ENCODE results near the gene ATXN3L.
A peak's percentile ranks its signal among the peaks of the same experiment; 100 is the strongest.

The ATXN3L gene

DNA sequence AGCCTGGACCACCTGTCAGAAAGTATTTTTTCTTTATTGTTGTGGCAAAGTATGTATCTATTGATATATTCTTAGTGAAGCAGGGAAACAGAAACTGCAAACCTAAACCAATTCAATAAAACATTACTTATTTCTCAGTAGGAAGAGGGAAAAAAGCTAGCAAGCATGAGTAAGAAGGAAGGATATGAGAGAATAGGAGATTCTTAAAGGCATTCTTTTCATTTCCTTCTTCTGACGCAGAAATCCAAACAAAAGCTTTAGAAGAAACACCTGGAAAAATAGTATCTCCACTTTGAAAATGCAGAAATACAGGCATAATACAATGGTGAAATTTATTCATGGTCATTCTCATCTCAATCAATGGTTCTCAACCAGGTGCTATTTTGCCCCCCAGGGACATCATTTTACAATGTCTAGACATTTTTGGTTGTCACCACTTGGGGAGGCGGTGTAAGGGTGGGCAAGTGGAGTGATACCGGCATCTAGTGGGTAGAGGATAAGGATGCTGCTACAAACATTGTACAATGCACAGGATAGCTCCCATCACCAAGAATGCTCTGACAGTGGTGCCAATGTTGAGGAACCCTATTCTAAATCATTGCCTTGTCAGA, 21.7 kb upstream of the ATXN3L start:
- Histone ChIP-seq H2BK120ac (ENCODE audit: low read depth, low read length) (no peak overlapping the region), H3K4me3 (ENCODE audit: low read length) (no peak overlapping the region), H3K79me1 (ENCODE audit: low read length) (no peaks in the 10 kb centered on the region), H3K4me2 (ENCODE audit: low read length) (no peak overlapping the region), H3K23ac (ENCODE audit: low read length) (no peak overlapping the region), H3K36me3 (ENCODE audit: control insufficient read depth, insufficient read depth, low read length) (no peaks in the 10 kb centered on the region), H2BK15ac (replicated peaks; ENCODE audit: low read depth) (no peak overlapping the region), H3K9ac (ENCODE audit: low read length) (no peak overlapping the region), H3K4ac (ENCODE audit: low read depth, low read length) (no peak overlapping the region), H3K27me3 (ENCODE audit: insufficient read depth, low read length, poor library complexity) (no peaks in the 10 kb centered on the region), H4K5ac (ENCODE audit: low read length) (no peak overlapping the region), H3K4me1 (ENCODE audit: control insufficient read depth, low read depth, low read length) (no peaks in the 10 kb centered on the region), H3K27ac (ENCODE audit: low read depth, low read length) (no peak overlapping the region), H3K18ac (ENCODE audit: low read length) (no peak overlapping the region), H2AK5ac (ENCODE audit: low read length) (no peak overlapping the region), H3K56ac (ENCODE audit: low read length) (no peak overlapping the region), H2BK5ac (ENCODE audit: low read length) (no peak overlapping the region), H3K79me2 (ENCODE audit: control insufficient read depth, insufficient read depth, low read length) (no peaks in the 10 kb centered on the region), H4K8ac (ENCODE audit: low read depth, low read length) (no peak overlapping the region)
- DNase-seq = peak; percentile 6
- WGBS (ENCODE audit: extremely low coverage, insufficient coverage, low lambda C conversion rate) = no CpG with 5 or more reads among the region's 3 CpGs

DNA sequence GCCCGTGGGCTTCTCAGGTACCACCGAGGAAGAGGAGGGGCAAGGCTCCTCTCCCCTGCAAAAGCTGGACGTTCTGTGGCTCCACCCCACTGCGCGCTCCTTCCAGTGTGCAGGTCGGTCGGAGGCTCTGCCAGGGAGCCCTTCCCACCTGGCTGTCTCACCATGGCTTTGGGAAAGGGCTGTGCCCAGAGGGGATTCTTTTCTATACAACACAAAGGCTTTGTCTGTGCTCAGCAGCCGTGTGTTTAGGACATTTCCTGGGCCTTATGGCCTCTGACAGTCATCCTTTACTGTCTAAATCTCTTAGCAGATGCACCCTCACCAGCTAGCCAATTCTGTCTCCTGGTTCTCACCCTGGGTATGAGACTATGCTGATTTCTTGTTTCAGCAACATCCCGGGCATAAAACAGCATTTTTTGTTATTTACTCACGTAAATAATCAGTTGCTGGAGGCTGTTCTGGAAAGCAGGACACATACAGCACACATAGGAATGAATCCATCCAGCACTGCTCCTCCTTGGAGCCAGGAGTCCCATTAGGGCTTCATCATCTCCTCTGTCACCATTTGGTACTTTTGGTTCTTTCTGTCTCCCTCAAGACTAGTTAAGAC, 20.4 kb upstream of the ATXN3L start:
- H3K4me1 ChIP-seq (ENCODE audit: control insufficient read depth, low read depth, low read length) = no peaks in the 10 kb centered on the region
- H2BK5ac ChIP-seq (ENCODE audit: low read length) = no peak overlapping the region
- no peak overlapping the region for H3K9ac ChIP-seq (ENCODE audit: low read length)
- no peak overlapping the region for H3K18ac ChIP-seq (ENCODE audit: low read length)
- no peaks in the 10 kb centered on the region for H3K27me3 ChIP-seq (ENCODE audit: insufficient read depth, low read length, poor library complexity)
- no peak overlapping the region for H2AK5ac ChIP-seq (ENCODE audit: low read length)
- H3K4me2 ChIP-seq (ENCODE audit: low read length) = no peak overlapping the region
- no peak overlapping the region for H2BK120ac ChIP-seq (ENCODE audit: low read depth, low read length)
- H4K5ac ChIP-seq (ENCODE audit: low read length) = no peak overlapping the region
- H2BK15ac ChIP-seq (replicated peaks; ENCODE audit: low read depth) = no peak overlapping the region
- H3K23ac ChIP-seq (ENCODE audit: low read length) = no peak overlapping the region
- H4K8ac ChIP-seq (ENCODE audit: low read depth, low read length) = no peak overlapping the region
- H3K56ac ChIP-seq (ENCODE audit: low read length) = no peak overlapping the region
- no peaks in the 10 kb centered on the region for H3K79me2 ChIP-seq (ENCODE audit: control insufficient read depth, insufficient read depth, low read length)
- H3K4ac ChIP-seq (ENCODE audit: low read depth, low read length) = no peak overlapping the region
- no peak for DNase-seq
- H3K79me1 ChIP-seq (ENCODE audit: low read length) = no peaks in the 10 kb centered on the region
- no CpG with 5 or more reads among the region's 10 CpGs for WGBS (ENCODE audit: extremely low coverage, insufficient coverage, low lambda C conversion rate)
- no peak overlapping the region for H3K27ac ChIP-seq (ENCODE audit: low read depth, low read length)
- H3K4me3 ChIP-seq (ENCODE audit: low read length) = no peak overlapping the region
- H3K36me3 ChIP-seq (ENCODE audit: control insufficient read depth, insufficient read depth, low read length) = no peaks in the 10 kb centered on the region

DNA sequence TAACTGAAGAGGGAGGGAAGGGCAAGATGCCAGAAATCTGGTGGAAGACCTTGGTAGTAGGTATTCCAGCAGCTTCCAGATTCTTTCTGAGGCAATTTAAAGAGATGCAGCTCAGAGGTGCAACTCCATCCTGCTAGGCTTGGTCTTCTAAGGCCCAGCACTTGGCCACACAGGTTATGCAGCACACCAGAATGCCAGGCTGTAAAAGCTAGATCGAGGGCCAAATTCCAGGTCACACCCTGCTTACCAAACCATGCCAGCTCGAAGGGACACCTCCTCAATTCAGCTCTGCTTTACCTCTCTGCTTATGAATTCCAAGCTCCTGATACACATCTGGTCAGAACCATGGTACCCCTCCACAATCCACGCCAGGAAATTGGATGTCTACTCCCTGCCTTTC, 19.8 kb upstream of the ATXN3L start:
- Histone ChIP-seq H3K36me3 (ENCODE audit: control insufficient read depth, insufficient read depth, low read length) (no peaks in the 10 kb centered on the region), H2AK5ac (ENCODE audit: low read length) (no peak overlapping the region), H3K4me2 (ENCODE audit: low read length) (no peak overlapping the region), H3K56ac (ENCODE audit: low read length) (no peak overlapping the region), H2BK15ac (replicated peaks; ENCODE audit: low read depth) (no peak overlapping the region), H3K4me1 (ENCODE audit: control insufficient read depth, low read depth, low read length) (no peaks in the 10 kb centered on the region), H3K27me3 (ENCODE audit: insufficient read depth, low read length, poor library complexity) (no peaks in the 10 kb centered on the region), H2BK5ac (ENCODE audit: low read length) (no peak overlapping the region), H3K4ac (ENCODE audit: low read depth, low read length) (no peak overlapping the region), H3K79me1 (ENCODE audit: low read length) (no peaks in the 10 kb centered on the region), H3K27ac (ENCODE audit: low read depth, low read length) (no peak overlapping the region), H4K5ac (ENCODE audit: low read length) (no peak overlapping the region), H2BK120ac (ENCODE audit: low read depth, low read length) (no peak overlapping the region), H3K4me3 (ENCODE audit: low read length) (no peak overlapping the region), H3K9ac (ENCODE audit: low read length) (no peak overlapping the region), H4K8ac (ENCODE audit: low read depth, low read length) (no peak overlapping the region), H3K23ac (ENCODE audit: low read length) (no peak overlapping the region), H3K18ac (ENCODE audit: low read length) (no peak overlapping the region), H3K79me2 (ENCODE audit: control insufficient read depth, insufficient read depth, low read length) (no peaks in the 10 kb centered on the region)
- no peak for DNase-seq
- no CpG with 5 or more reads among the region's 3 CpGs for WGBS (ENCODE audit: extremely low coverage, insufficient coverage, low lambda C conversion rate)

DNA sequence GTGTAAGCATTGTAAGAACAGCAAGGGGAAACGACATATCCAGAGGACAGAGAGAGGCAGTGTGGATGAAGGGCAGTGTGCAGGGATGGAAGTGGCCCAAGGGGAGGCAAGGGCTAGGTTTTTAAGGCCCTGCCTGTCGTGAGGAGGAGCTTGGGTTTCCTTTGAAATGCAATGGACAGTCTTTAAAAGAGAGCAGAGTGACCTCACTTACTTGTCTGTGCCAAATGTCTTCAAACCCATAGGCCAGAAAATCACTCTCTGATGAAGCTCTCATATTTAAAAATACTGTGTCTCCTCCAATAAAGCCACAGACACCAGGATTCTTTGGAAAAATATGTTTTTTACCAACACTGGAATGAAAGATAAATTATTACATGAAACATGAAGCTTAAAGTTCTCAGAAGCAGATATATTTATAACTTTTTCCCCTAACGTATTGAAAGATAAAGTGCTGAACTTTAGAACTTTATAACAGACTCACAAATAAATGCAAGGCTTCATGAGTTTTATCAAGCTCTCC, 19.2 kb upstream of the ATXN3L start:
- no peak overlapping the region for H3K18ac ChIP-seq (ENCODE audit: low read length)
- H3K4me2 ChIP-seq (ENCODE audit: low read length) = no peak overlapping the region
- H3K4me3 ChIP-seq (ENCODE audit: low read length) = no peak overlapping the region
- H3K4ac ChIP-seq (ENCODE audit: low read depth, low read length) = no peak overlapping the region
- no peak overlapping the region for H3K27ac ChIP-seq (ENCODE audit: low read depth, low read length)
- no peak overlapping the region for H4K5ac ChIP-seq (ENCODE audit: low read length)
- no peaks in the 10 kb centered on the region for H3K27me3 ChIP-seq (ENCODE audit: insufficient read depth, low read length, poor library complexity)
- DNase-seq = no peak
- no peaks in the 10 kb centered on the region for H3K79me1 ChIP-seq (ENCODE audit: low read length)
- H3K4me1 ChIP-seq (ENCODE audit: control insufficient read depth, low read depth, low read length) = no peaks in the 10 kb centered on the region
- H3K36me3 ChIP-seq (ENCODE audit: control insufficient read depth, insufficient read depth, low read length) = no peaks in the 10 kb centered on the region
- H2BK15ac ChIP-seq (replicated peaks; ENCODE audit: low read depth) = no peak overlapping the region
- no CpG with 5 or more reads among the region's 3 CpGs for WGBS (ENCODE audit: extremely low coverage, insufficient coverage, low lambda C conversion rate)
- no peak overlapping the region for H3K23ac ChIP-seq (ENCODE audit: low read length)
- H2AK5ac ChIP-seq (ENCODE audit: low read length) = no peak overlapping the region
- no peak overlapping the region for H4K8ac ChIP-seq (ENCODE audit: low read depth, low read length)
- no peaks in the 10 kb centered on the region for H3K79me2 ChIP-seq (ENCODE audit: control insufficient read depth, insufficient read depth, low read length)
- no peak overlapping the region for H3K56ac ChIP-seq (ENCODE audit: low read length)
- H2BK5ac ChIP-seq (ENCODE audit: low read length) = no peak overlapping the region
- no peak overlapping the region for H3K9ac ChIP-seq (ENCODE audit: low read length)
- no peak overlapping the region for H2BK120ac ChIP-seq (ENCODE audit: low read depth, low read length)

DNA sequence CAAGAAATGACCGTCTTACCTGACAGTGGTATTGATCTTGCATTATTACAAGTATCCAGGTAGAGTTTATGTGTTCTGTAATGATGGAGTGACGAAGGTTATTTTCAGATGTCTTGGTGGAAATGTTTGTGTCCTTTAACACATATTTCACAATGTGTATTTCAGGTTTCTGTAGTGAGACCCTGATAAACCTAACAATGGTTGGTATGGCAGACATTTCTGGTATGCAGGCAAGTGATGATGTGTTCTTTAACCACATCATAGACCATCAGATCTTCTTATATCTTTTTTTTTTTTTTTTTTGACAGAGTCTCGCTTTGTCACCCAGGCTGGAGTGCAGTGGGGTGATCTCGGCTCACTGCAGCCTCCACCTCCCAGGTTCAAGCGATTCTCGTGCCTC, 14.6 kb upstream of the ATXN3L start:
- H3K27me3 ChIP-seq (ENCODE audit: insufficient read depth, low read length, poor library complexity) = no peaks in the 10 kb centered on the region
- H3K56ac ChIP-seq (ENCODE audit: low read length) = no peak overlapping the region
- no peak overlapping the region for H3K9ac ChIP-seq (ENCODE audit: low read length)
- H3K79me1 ChIP-seq (ENCODE audit: low read length) = no peaks in the 10 kb centered on the region
- no peak overlapping the region for H3K18ac ChIP-seq (ENCODE audit: low read length)
- no peak overlapping the region for H3K23ac ChIP-seq (ENCODE audit: low read length)
- no peak overlapping the region for H3K27ac ChIP-seq (ENCODE audit: low read depth, low read length)
- peak; percentile 62 for DNase-seq
- no peak overlapping the region for H3K4me2 ChIP-seq (ENCODE audit: low read length)
- WGBS (ENCODE audit: extremely low coverage, insufficient coverage, low lambda C conversion rate) = no CpG with 5 or more reads among the region's 6 CpGs
- H3K4ac ChIP-seq (ENCODE audit: low read depth, low read length) = no peak overlapping the region
- no peak overlapping the region for H3K4me3 ChIP-seq (ENCODE audit: low read length)
- no peak overlapping the region for H2AK5ac ChIP-seq (ENCODE audit: low read length)
- no peaks in the 10 kb centered on the region for H3K36me3 ChIP-seq (ENCODE audit: control insufficient read depth, insufficient read depth, low read length)
- no peak overlapping the region for H2BK5ac ChIP-seq (ENCODE audit: low read length)
- H2BK120ac ChIP-seq (ENCODE audit: low read depth, low read length) = no peak overlapping the region
- no peaks in the 10 kb centered on the region for H3K4me1 ChIP-seq (ENCODE audit: control insufficient read depth, low read depth, low read length)
- H4K8ac ChIP-seq (ENCODE audit: low read depth, low read length) = no peak overlapping the region
- no peak overlapping the region for H4K5ac ChIP-seq (ENCODE audit: low read length)
- no peaks in the 10 kb centered on the region for H3K79me2 ChIP-seq (ENCODE audit: control insufficient read depth, insufficient read depth, low read length)
- H2BK15ac ChIP-seq (replicated peaks; ENCODE audit: low read depth) = no peak overlapping the region

DNA sequence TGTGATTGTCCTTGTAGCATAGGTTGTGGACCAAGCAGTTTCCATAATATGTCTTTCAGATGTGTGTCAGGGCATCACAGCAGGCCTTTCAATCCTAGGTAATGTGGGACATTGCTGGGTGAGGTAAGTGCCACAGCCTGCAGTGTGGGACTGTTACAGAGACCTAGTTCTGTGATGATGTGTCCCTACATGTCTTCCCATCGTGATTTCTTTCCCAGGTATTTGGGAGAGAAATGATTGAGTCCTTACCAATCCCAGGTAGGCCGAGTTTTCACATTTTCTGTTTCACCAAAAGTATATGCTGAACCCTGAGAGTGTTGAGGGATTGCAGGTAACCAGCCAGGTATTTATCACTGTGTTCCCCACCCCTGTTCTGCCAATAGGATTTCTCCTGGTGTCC, 10.6 kb upstream of the ATXN3L start:
- WGBS (ENCODE audit: extremely low coverage, insufficient coverage, low lambda C conversion rate) = no CpG with 5 or more reads among the region's 2 CpGs
- no peaks in the 10 kb centered on the region for H3K79me1 ChIP-seq (ENCODE audit: low read length)

More for the DNA sequence above, 10.6 kb upstream of the ATXN3L start:
- H3K27me3 ChIP-seq (ENCODE audit: insufficient read depth, low read length, poor library complexity) = no peaks in the 10 kb centered on the region
- no peak overlapping the region for H3K56ac ChIP-seq (ENCODE audit: low read length)
- H3K4me2 ChIP-seq (ENCODE audit: low read length) = no peak overlapping the region
- H3K18ac ChIP-seq (ENCODE audit: low read length) = no peak overlapping the region
- no peak for DNase-seq
- H3K9ac ChIP-seq (ENCODE audit: low read length) = no peak overlapping the region
- no peak overlapping the region for H2AK5ac ChIP-seq (ENCODE audit: low read length)
- H4K5ac ChIP-seq (ENCODE audit: low read length) = no peak overlapping the region
- H2BK15ac ChIP-seq (replicated peaks; ENCODE audit: low read depth) = no peak overlapping the region
- no peak overlapping the region for H3K23ac ChIP-seq (ENCODE audit: low read length)
- no peak overlapping the region for H3K4ac ChIP-seq (ENCODE audit: low read depth, low read length)
- no peak overlapping the region for H3K27ac ChIP-seq (ENCODE audit: low read depth, low read length)
- H3K4me1 ChIP-seq (ENCODE audit: control insufficient read depth, low read depth, low read length) = no peaks in the 10 kb centered on the region
- no peak overlapping the region for H3K4me3 ChIP-seq (ENCODE audit: low read length)
- no peak overlapping the region for H2BK5ac ChIP-seq (ENCODE audit: low read length)
- H2BK120ac ChIP-seq (ENCODE audit: low read depth, low read length) = no peak overlapping the region
- H3K79me2 ChIP-seq (ENCODE audit: control insufficient read depth, insufficient read depth, low read length) = no peaks in the 10 kb centered on the region
- H4K8ac ChIP-seq (ENCODE audit: low read depth, low read length) = no peak overlapping the region
- no peaks in the 10 kb centered on the region for H3K36me3 ChIP-seq (ENCODE audit: control insufficient read depth, insufficient read depth, low read length)
